GM12878 (cell line): Measurements from ENCODE around the gene FAM221B. TPM values are rescaled to one million over a fixed set of nuclear protein-coding genes. Genes with fewer than 3 reads are reported as not detected.

ENCODE experiments used
- CHD2 ChIP-seq: IDR thresholded peaks from 2 replicates; pipeline ENCODE4 v1.6.1; 2011; ENCODE audit warnings: low read depth, low read length, improper control_type of control experiment, borderline replicate concordance
- CTCF ChIP-seq, 3 experiments: IDR thresholded peaks in 2 of 3; conservative IDR thresholded peaks in 1 of 3; 2 replicates each; pipeline ENCODE4 v1.5.1; 2011; ENCODE audit warnings: low read depth in 3 of 3, low read length in 3 of 3, mild to moderate bottlenecking in 3 of 3, control low read depth in 2 of 3, moderate library complexity in 2 of 3, inconsistent platforms in 1 of 3, mixed read lengths in 1 of 3; ENCODE audit not compliant: control insufficient read depth in 2 of 3, insufficient read depth in 1 of 3; ENCODE audit errors: extremely low read depth in 1 of 3
- HCFC1 ChIP-seq: fragments of 150-350 bp; IDR thresholded peaks from 2 replicates; pipeline ENCODE4 v1.6.1; 2014; ENCODE audit warnings: low read length
- HSF1 ChIP-seq: fragments of 150-350 bp; IDR thresholded peaks from 2 replicates; pipeline ENCODE4 v1.6.1; 2014; ENCODE audit warnings: mild to moderate bottlenecking, low read depth, low read length
- IRF3 ChIP-seq: fragments of 450-650 bp; IDR thresholded peaks from 2 replicates; pipeline ENCODE4 v1.6.1; 2014; ENCODE audit warnings: mild to moderate bottlenecking
- MLLT1 ChIP-seq: fragments of 450-650 bp; IDR thresholded peaks from 2 replicates; pipeline ENCODE4 v1.6.1; 2016; ENCODE audit warnings: mild to moderate bottlenecking
- NFIC ChIP-seq: IDR thresholded peaks from 2 replicates; pipeline ENCODE4 v1.6.1; 2012; ENCODE audit warnings: low read depth, mild to moderate bottlenecking, inconsistent platforms, low read length, moderate library complexity
- NFXL1 ChIP-seq: fragments of 450-650 bp; IDR thresholded peaks from 2 replicates; pipeline ENCODE4 v1.6.1; 2017; ENCODE audit warnings: antibody characterized with exemption, mild to moderate bottlenecking, borderline replicate concordance
- RCOR1 ChIP-seq: conservative IDR thresholded peaks from 2 replicates; pipeline ENCODE4 v1.6.1; 2012; ENCODE audit warnings: low read depth, low read length, improper control_type of control experiment
- SIN3A ChIP-seq: IDR thresholded peaks from 2 replicates; pipeline ENCODE4 v1.6.1; 2012; ENCODE audit warnings: low read depth, low read length, improper control_type of control experiment
- YBX1 ChIP-seq: fragments of 450-650 bp; IDR thresholded peaks from 2 replicates; pipeline ENCODE4 v1.6.1; 2016; ENCODE audit warnings: antibody characterized with exemption
- polyA plus RNA-seq, 11 experiments: library from polyadenylated mRNA; depleted of rRNA in 4 of 11; unstranded in 6 of 11; stranded (reverse) in 5 of 11; fragments of >200 nt; fragmentation: Nextera tagmentation in 4 of 11; fragmentation: Illumina TruSeq in 1 of 11; extraction: Ambion mirVana in 4 of 11; extraction: Trizol in 1 of 11; gene quantifications; 1 replicate in 1 of 11; 2 replicates in 10 of 11; pipeline versions ENCODE4 v1.2.1 to v1.2.3, GENCODE V29; 2011 to 2016; ENCODE audit warnings: inconsistent platforms in 2 of 11, missing spikeins in 2 of 11, low read depth in 1 of 11
- total RNA-seq, 4 experiments: library from RNA; depleted of rRNA in 3 of 4; stranded (reverse); fragments of >200 nt in 3 of 4; fragmentation: Illumina TruSeq in 1 of 4; extraction: Trizol in 1 of 4; gene quantifications; 2 replicates each; pipeline versions ENCODE4 v1.2.1 to v1.2.3, GENCODE V29; 2013 to 2021

FAM221B gene
- total and polyA plus RNA-seq, 10 of the 15 experiments (the other 5 are each of a cell fraction or from before 2014, with no cell fraction given), result 0.02 to 0.12 (median 0.04) TPM; not detected in 5

GRCh38 chr9:35852267-35852815 lies 23.8 kb upstream of the FAM221B start (continued):
- TF ChIP-seq CTCF (IDR thresholded peaks at IDR 0.05 in 2 of 3, conservative IDR thresholded peaks at IDR 0.05 in 1 of 3; ENCODE audit: control insufficient read depth in 2 of 3, extremely low read depth in 1 of 3, insufficient read depth in 1 of 3, low read depth in 3 of 3, low read length in 3 of 3) (no peak), IRF3 (no peak), MLLT1 (no peak), SIN3A (no peak), HSF1 (no peak), NFXL1 (no peak), RCOR1 (no peak), NFIC (no peak), HCFC1 (no peak), CHD2 (no peak), YBX1 (no peak)
